Lower lobe of right lung (tissue), 2 donors: Measurements from ENCODE around the gene IPO13. TPM values are rescaled to one million over a fixed set of nuclear protein-coding genes. Genes with fewer than 3 reads are reported as not detected.

ENCODE experiments used
- ATAC-seq, 2 donors: fragments of 200-7000 bp; cut with Tn5 transposase; one replicate each; pipeline ENCODE4 v1.9.1; 2020 to 2022; ENCODE audit warnings: mild to moderate bottlenecking in 2 of 2, moderate library complexity in 2 of 2
- DNase-seq: peaks from one replicate; pipeline ENCODE4 v3.0.0-alpha.2; 2020
- H3K27ac ChIP-seq: fragments of 200-600 bp; one replicate; pipeline ENCODE4 v1.8.0; 2022
- H3K27me3 ChIP-seq: fragments of 200-600 bp; one replicate; pipeline ENCODE4 v1.8.0; 2022; ENCODE audit warnings: low read depth
- H3K36me3 ChIP-seq: fragments of 200-600 bp; one replicate; pipeline ENCODE4 v1.8.0; 2022; ENCODE audit warnings: mild to moderate bottlenecking
- H3K4me1 ChIP-seq: fragments of 200-600 bp; one replicate; pipeline ENCODE4 v1.8.0; 2022
- H3K4me3 ChIP-seq: fragments of 200-600 bp; one replicate; pipeline ENCODE4 v1.8.0; 2022; ENCODE audit warnings: mild to moderate bottlenecking
- H3K9me3 ChIP-seq: fragments of 200-600 bp; one replicate; pipeline ENCODE4 v1.8.0; 2022
- intact Hi-C: fragments of 100-400 bp; cut with DNase I; formaldehyde crosslinking; loops from one replicate; pipeline ENCODE4 v1.11.0; 2022
- total RNA-seq: library from RNA; stranded (reverse); fragmentation: NEBNext Ultra II Directional; extraction: Animal tissue kit (Norgen Biotek cat#: 25700); gene quantifications from one replicate; pipeline ENCODE4 v1.2.1, GENCODE V29; 2021
- TF ChIP-seq, protein P1 (sequence below): fragments of 200-600 bp; IDR thresholded peaks from one replicate; pipeline ENCODE4 v1.8.0; 2022; ENCODE audit warnings: antibody characterized with exemption, mild to moderate bottlenecking
- donor health status: DM: no; HTN: yes; CAD: no; lungs with severe emphysema.

IPO13 gene
- total RNA-seq, 1 donor from 2014 or later, result 28.2 TPM

DNA sequence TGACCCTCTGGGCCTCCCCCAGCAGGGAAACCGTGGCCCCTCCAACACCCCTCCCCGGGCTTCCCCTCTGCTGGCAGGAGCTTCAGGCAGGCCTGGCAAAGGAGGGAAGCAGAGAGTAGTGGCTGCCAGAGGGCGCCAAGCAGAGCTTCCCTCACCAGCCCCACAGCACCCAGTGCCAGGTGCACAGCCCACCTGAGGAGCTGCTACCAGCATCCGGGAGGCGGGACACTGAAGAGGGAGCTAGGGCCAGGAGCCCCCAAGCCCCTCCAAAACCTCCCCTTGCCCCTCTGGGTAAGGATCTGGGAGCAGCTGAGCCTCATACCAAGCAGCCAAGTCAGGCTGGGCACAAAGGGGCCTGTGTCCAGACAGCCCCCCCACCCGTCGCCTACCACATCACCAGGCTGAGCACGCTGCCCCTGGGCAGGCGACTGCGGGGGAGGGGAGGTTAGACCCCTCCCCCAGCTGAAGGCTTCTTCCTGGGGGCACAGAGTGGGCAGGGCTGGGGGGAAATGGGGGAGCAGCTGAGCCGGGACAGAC lies 64.3 kb downstream of the IPO13 start:
- no peaks in the 10 kb centered on the region for H3K9me3 ChIP-seq
- intact Hi-C loops, result no loop called here
- TF ChIP-seq, protein P1, sequence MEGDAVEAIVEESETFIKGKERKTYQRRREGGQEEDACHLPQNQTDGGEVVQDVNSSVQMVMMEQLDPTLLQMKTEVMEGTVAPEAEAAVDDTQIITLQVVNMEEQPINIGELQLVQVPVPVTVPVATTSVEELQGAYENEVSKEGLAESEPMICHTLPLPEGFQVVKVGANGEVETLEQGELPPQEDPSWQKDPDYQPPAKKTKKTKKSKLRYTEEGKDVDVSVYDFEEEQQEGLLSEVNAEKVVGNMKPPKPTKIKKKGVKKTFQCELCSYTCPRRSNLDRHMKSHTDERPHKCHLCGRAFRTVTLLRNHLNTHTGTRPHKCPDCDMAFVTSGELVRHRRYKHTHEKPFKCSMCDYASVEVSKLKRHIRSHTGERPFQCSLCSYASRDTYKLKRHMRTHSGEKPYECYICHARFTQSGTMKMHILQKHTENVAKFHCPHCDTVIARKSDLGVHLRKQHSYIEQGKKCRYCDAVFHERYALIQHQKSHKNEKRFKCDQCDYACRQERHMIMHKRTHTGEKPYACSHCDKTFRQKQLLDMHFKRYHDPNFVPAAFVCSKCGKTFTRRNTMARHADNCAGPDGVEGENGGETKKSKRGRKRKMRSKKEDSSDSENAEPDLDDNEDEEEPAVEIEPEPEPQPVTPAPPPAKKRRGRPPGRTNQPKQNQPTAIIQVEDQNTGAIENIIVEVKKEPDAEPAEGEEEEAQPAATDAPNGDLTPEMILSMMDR, result no peak
- H3K4me1 ChIP-seq, result peaks cover under 1% of the 10 kb centered on the region
- H3K27me3 ChIP-seq, result no peaks in the 10 kb centered on the region
- no peak for ATAC-seq
- DNase-seq, result no peak
- H3K36me3 ChIP-seq, result peaks cover 3% of the 10 kb centered on the region
- no peak overlapping the region for H3K4me3 ChIP-seq
- no peak overlapping the region for H3K27ac ChIP-seq

DNA sequence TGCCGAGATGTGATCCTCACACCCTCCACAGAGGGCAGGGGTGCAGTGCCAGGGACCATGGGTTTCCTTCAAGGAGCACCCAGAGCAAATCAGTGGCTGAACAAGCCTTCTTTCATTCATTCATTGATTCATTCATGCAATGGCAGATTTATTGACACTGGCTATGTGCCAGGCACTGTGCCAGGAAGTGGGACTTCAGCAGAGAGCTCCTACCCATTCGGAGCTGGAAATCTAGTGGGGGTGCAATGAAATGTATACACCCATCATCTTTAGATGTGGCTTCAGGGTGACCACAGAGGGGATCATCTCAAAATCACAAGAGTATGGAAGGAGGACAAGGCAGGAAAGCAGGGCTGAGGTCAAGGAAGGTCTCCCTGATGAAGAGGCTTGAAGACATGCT lies 65.7 kb downstream of the IPO13 start:
- intact Hi-C loops, result no loop called here
- Histone ChIP-seq H3K36me3 (peaks cover 3% of the 10 kb centered on the region), H3K27me3 (no peaks in the 10 kb centered on the region), H3K27ac (no peak overlapping the region), H3K4me1 (no peaks in the 10 kb centered on the region), H3K9me3 (no peaks in the 10 kb centered on the region), H3K4me3 (no peak overlapping the region)
- no peak for ATAC-seq
- TF ChIP-seq, protein P1, result no peak
- DNase-seq, result no peak

DNA sequence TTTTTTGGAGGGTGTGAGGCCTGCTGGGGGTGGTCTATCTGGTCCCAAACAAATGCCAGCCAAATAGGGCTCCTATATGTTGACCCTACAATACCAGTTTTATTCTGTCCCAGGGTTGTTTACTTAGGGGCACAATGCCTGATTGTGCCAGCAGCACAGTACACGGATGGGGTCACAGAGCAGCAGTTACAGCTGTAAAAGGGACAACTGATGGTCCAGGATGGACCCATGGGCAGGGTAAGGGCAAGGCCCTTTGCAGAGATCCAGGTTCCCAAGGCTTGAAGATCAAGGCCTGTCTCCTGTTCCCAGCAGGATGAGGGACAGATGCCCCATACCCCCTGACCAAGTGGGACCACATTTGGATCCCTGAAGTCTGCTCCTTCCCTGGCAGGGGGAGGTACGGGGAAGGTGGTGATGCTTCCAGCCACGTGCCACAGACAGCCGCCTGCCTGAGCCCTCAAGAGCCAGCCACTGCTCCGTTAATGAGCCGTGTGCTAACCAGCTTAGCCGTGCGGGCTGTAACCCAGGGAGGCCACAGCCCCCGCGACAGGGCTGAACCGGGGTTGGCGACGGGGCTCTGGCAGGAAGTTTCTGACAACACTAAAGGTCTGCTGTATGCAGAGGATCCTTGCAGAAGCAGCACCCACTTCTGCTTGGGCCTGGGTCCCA lies 66.3 kb downstream of the IPO13 start:
- H3K36me3 ChIP-seq, result peaks cover 2% of the 10 kb centered on the region
- H3K9me3 ChIP-seq, result no peaks in the 10 kb centered on the region
- no peak for DNase-seq
- no peaks in the 10 kb centered on the region for H3K4me1 ChIP-seq
- no peaks in the 10 kb centered on the region for H3K27me3 ChIP-seq
- TF ChIP-seq, protein P1, result no peak
- intact Hi-C loops, result no loop called here
- H3K4me3 ChIP-seq, result no peak overlapping the region
- H3K27ac ChIP-seq, result no peak overlapping the region
- no peak for ATAC-seq

DNA sequence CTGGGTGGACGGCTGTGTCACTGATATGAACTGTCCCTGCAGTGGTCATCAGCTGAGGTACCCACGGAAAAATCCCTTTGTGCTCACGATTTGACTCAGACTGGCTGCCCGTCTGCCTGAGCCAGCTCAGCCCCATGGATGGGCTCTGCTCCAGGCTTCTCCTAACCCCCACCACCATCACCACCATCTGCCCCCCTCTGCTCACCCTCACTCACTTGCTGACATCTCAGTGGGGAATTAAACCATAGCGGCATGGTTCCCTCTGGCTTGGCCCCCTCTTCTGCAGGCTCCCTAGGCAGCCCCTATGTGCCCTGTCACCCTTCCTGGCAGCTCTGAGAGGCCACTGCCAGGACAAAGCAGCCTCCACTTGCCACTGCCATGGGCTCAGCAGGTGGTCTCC lies 67.2 kb downstream of the IPO13 start:
- H3K4me3 ChIP-seq, result no peak overlapping the region
- H3K27ac ChIP-seq, result no peak overlapping the region
- ATAC-seq (no peak), DNase-seq (no peak)
- intact Hi-C loops, result no loop called here
- H3K36me3 ChIP-seq, result no peaks in the 10 kb centered on the region
- TF ChIP-seq, protein P1, result no peak
- H3K27me3 ChIP-seq, result no peaks in the 10 kb centered on the region
- H3K4me1 ChIP-seq, result no peaks in the 10 kb centered on the region
- no peaks in the 10 kb centered on the region for H3K9me3 ChIP-seq

DNA sequence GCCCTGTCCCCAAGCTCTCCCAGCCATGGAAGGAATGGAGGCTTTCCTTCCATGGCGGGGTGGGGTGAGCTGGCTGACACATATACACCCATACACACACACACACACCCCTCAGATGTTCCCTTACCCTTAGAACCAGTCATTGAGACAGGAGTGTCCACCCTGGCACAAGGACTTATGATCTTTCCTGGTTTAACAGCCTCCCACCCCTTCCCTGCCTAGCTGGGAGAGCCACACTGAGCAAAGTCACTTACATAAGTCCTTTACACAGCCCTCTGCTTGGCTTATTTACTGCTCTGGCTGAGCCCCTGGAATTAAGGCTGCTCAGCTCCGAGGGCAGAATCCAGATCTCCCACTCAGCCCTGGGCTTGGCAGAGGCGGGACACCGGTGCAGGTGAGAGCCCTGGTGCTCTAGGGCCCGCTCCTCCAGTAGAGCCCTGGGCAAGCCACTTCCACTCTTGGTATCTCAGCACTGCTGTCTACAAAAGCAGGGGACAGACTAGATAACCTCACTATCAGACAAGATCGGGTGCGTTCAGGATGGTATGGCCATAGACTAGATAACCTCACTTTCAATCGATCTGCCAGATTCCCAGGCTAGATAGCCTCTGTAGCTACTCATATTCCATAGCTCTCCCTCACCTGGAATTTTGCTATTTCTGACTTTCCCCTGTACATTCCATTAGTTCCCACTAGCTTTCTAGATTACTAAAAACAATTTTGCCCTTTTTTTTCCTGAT lies 67.8 kb downstream of the IPO13 start:
- Histone ChIP-seq H3K4me1 (no peaks in the 10 kb centered on the region), H3K36me3 (no peaks in the 10 kb centered on the region), H3K4me3 (no peak overlapping the region), H3K27me3 (no peaks in the 10 kb centered on the region), H3K27ac (no peak overlapping the region), H3K9me3 (no peaks in the 10 kb centered on the region)
- ATAC-seq (no peak), DNase-seq (no peak)
- intact Hi-C loops, result no loop called here
- TF ChIP-seq, protein P1, result no peak
